ENCODE results near the gene COQ3.
A peak's percentile ranks its signal among the peaks of the same experiment; 100 is the strongest.

COQ3 gene

GRCh38 chr6:99393698-99394531 is at the start of gene COQ3:
COQ3 (minus strand) TSS chr6:99394195; CDS start chr6:99394179, 16 bp downstream.
- peak; percentile 93 for ATAC-seq
- no peak for TF ChIP-seq ESRRG (CRISPR knock-in tag; IDR thresholded peaks at IDR 0.05)
- no peak for TF ChIP-seq ZNF8 (CRISPR knock-in tag; IDR thresholded peaks at IDR 0.05)
- TF ChIP-seq ZNF70 (CRISPR knock-in tag; IDR thresholded peaks at IDR 0.05) = no peak; the same call in 1 of the 2 replicates
- no peak for TF ChIP-seq PATZ1 (CRISPR knock-in tag; IDR thresholded peaks at IDR 0.05; ENCODE audit: borderline replicate concordance)
- no peak for TF ChIP-seq ARNTL (CRISPR knock-in tag; IDR thresholded peaks at IDR 0.05; ENCODE audit: borderline replicate concordance, low read depth)
- TF ChIP-seq ZFP3 (CRISPR knock-in tag; IDR thresholded peaks at IDR 0.05) = no peak
- no peak for TF ChIP-seq ZFP30 (CRISPR knock-in tag; IDR thresholded peaks at IDR 0.05)
- no peak for TF ChIP-seq TOX (CRISPR knock-in tag; IDR thresholded peaks at IDR 0.05; ENCODE audit: borderline replicate concordance)

GRCh38 chr6:99434702-99435530 is 40.9 kb upstream of the COQ3 start:
- no peak for TF ChIP-seq SNAI2 (CRISPR knock-in tag; IDR thresholded peaks at IDR 0.05)
- no peak for TF ChIP-seq ZNF70 (CRISPR knock-in tag; IDR thresholded peaks at IDR 0.05)
- TF ChIP-seq RARB (CRISPR knock-in tag; IDR thresholded peaks at IDR 0.05) = no peak
- no peak for TF ChIP-seq ZNF565 (CRISPR knock-in tag; conservative IDR thresholded peaks at IDR 0.05; ENCODE audit: low read depth)
- no peak for TF ChIP-seq TCF4 (CRISPR knock-in tag; IDR thresholded peaks at IDR 0.05; ENCODE audit: borderline replicate concordance)
- TF ChIP-seq OSR1 (CRISPR knock-in tag; IDR thresholded peaks at IDR 0.05) = no peak
- no peak for TF ChIP-seq CREB5 (CRISPR knock-in tag; IDR thresholded peaks at IDR 0.05; ENCODE audit: low read depth)
- TF ChIP-seq CSRNP3 (CRISPR knock-in tag; IDR thresholded peaks at IDR 0.05) = no peak
- no peak for TF ChIP-seq ZNF8 (CRISPR knock-in tag; IDR thresholded peaks at IDR 0.05)
- TF ChIP-seq PATZ1 (CRISPR knock-in tag; IDR thresholded peaks at IDR 0.05; ENCODE audit: borderline replicate concordance) = no peak
- no peak for TF ChIP-seq ZFP3 (CRISPR knock-in tag; IDR thresholded peaks at IDR 0.05)
- TF ChIP-seq GLIS3 (CRISPR knock-in tag; IDR thresholded peaks at IDR 0.05) = no peak
- TF ChIP-seq POU6F1 (CRISPR knock-in tag; IDR thresholded peaks at IDR 0.05; ENCODE audit: borderline replicate concordance, low read depth) = no peak
- no peak for TF ChIP-seq CSDC2 (CRISPR knock-in tag; IDR thresholded peaks at IDR 0.05)
- no peak for TF ChIP-seq ARNTL (CRISPR knock-in tag; IDR thresholded peaks at IDR 0.05; ENCODE audit: borderline replicate concordance, low read depth)
- no peak for TF ChIP-seq TSHZ2 (CRISPR knock-in tag; IDR thresholded peaks at IDR 0.05)
- ATAC-seq = peak; percentile 75
